Endodermal cell (in vitro differentiated cells): ENCODE measurements around the gene AQP12B. TPM values are rescaled to one million over a fixed set of nuclear protein-coding genes. Genes with fewer than 3 reads are reported as not detected.
"Not testable (repeated sequence)": the region's sequence is repeated elsewhere in the genome, so short reads cannot be mapped to it uniquely, and the experiment has no call there.

Experiments
- DNase-seq: peaks from one replicate; pipeline ENCODE4 v3.0.0-alpha.2; 2017
- H3K27ac ChIP-seq: 2 replicates; pipeline ENCODE4 v1.5.1; 2013; ENCODE audit warnings: mild to moderate bottlenecking, low read depth, low read length, moderate library complexity
- H3K27me3 ChIP-seq: 2 replicates; pipeline ENCODE4 v1.6.1; 2013; ENCODE audit warnings: mild to moderate bottlenecking, low read length, moderate library complexity; ENCODE audit not compliant: insufficient read depth, control insufficient read depth, poor library complexity, severe bottlenecking
- H3K36me3 ChIP-seq: 2 replicates; pipeline ENCODE4 v1.7.0; 2013; ENCODE audit warnings: mild to moderate bottlenecking, low read length, moderate library complexity; ENCODE audit not compliant: control insufficient read depth, insufficient read depth
- H3K4me1 ChIP-seq: one replicate; pipeline ENCODE4 v1.7.0; 2013; ENCODE audit warnings: low read length; ENCODE audit not compliant: control insufficient read depth, insufficient read depth
- H3K4me3 ChIP-seq: 2 replicates; pipeline ENCODE4 v1.5.1; 2013; ENCODE audit warnings: mild to moderate bottlenecking, low read length, moderate library complexity
- H3K9ac ChIP-seq: 2 replicates; pipeline ENCODE4 v1.6.1; 2013; ENCODE audit warnings: mild to moderate bottlenecking, low read length, moderate library complexity; ENCODE audit not compliant: poor library complexity, severe bottlenecking; ENCODE audit errors: extremely low read depth
- H3K9me3 ChIP-seq: 2 replicates; pipeline ENCODE4 v1.6.1; 2013; ENCODE audit warnings: mild to moderate bottlenecking, low read length, moderate library complexity; ENCODE audit not compliant: control insufficient read depth
- H3K27ac Mint-ChIP-seq: 2 replicates; pipeline ENCODE4 v1.8.0; 2020; ENCODE audit warnings: mixed read lengths
- H3K27me3 Mint-ChIP-seq: 2 replicates; pipeline ENCODE4 v1.8.0; 2021; ENCODE audit warnings: mild to moderate bottlenecking, mixed read lengths; ENCODE audit not compliant: insufficient read depth
- H3K36me3 Mint-ChIP-seq: 2 replicates; pipeline ENCODE4 v1.8.0; 2020; ENCODE audit warnings: low read depth, mixed read lengths
- H3K4me1 Mint-ChIP-seq: 2 replicates; pipeline ENCODE4 v1.8.0; 2020; ENCODE audit warnings: mixed read lengths
- H3K4me3 Mint-ChIP-seq: 2 replicates; pipeline ENCODE4 v1.8.0; 2020; ENCODE audit warnings: mild to moderate bottlenecking, moderate library complexity, mixed read lengths
- H3K9me3 Mint-ChIP-seq: 2 replicates; pipeline ENCODE4 v1.8.0; 2020; ENCODE audit warnings: mild to moderate bottlenecking, mixed read lengths
- WGBS, 2 experiments: methylation state at CpG; one replicate each; pipeline versions ENCODE4 v1.1.5 to v1.1.7; 2013; ENCODE audit warnings: missing lambda C conversion rate in 2 of 2, mixed read lengths in 1 of 2; ENCODE audit not compliant: insufficient coverage in 1 of 2, insufficient read length in 1 of 2; 5-methylcytosine and 5-hydroxymethylcytosine counted together
- long read RNA-seq, 4 experiments: library from polyadenylated mRNA in 2 of 4; library from RNA in 1 of 4; library from capped mRNA in 1 of 4; stranded (forward) in 3 of 4; unstranded in 1 of 4; transcript quantifications; one replicate each; pipeline ENCODE4 v2.0.0, GENCODE V29; 2020 to 2021; ENCODE audit warnings: inconsistent platforms in 1 of 4
- polyA plus RNA-seq, 2 experiments: library from polyadenylated mRNA; stranded (reverse); fragments of 50-300 nt; gene quantifications; one replicate each; pipeline ENCODE4 v1.2.3, GENCODE V29; 2013
- total RNA-seq, 2 donors: library from RNA; stranded (reverse); fragmentation: NEBNext Ultra II Directional in 1 of 2; extraction: Animal tissue kit (Norgen Biotek cat#: 25700) in 1 of 2; gene quantifications; 2 replicates in 1 of 2; 3 replicates in 1 of 2; pipeline ENCODE4 v1.2.1, GENCODE V29; 2021
- TF ChIP-seq, protein P1 (sequence below): fragments of 200-600 bp; sonication (generic); conservative IDR thresholded peaks from 2 replicates; pipeline ENCODE4 v1.5.0; 2021; ENCODE audit warnings: antibody characterized with exemption, mild to moderate bottlenecking

The AQP12B gene, protein sequence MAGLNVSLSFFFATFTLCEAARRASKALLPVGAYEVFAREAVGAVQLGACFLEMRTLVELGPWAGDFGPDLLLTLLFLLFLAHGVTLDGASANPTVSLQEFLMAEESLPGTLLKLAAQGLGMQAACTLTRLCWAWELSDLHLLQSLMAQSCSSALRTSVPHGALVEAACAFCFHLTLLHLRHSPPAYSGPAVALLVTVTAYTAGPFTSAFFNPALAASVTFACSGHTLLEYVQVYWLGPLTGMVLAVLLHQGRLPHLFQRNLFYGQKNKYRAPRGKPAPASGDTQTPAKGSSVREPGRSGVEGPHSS
- total RNA-seq: not detected
- polyA plus RNA-seq (2013, experiment 1 of 2): not detected
- not detected for polyA plus RNA-seq (2013, experiment 2 of 2)
- long read RNA-seq, experiment 1: 0 reads
- long read RNA-seq, experiment 2: 0 reads
- long read RNA-seq, experiment 3: 0 reads
- long read RNA-seq, experiment 4: 0 reads

DNA sequence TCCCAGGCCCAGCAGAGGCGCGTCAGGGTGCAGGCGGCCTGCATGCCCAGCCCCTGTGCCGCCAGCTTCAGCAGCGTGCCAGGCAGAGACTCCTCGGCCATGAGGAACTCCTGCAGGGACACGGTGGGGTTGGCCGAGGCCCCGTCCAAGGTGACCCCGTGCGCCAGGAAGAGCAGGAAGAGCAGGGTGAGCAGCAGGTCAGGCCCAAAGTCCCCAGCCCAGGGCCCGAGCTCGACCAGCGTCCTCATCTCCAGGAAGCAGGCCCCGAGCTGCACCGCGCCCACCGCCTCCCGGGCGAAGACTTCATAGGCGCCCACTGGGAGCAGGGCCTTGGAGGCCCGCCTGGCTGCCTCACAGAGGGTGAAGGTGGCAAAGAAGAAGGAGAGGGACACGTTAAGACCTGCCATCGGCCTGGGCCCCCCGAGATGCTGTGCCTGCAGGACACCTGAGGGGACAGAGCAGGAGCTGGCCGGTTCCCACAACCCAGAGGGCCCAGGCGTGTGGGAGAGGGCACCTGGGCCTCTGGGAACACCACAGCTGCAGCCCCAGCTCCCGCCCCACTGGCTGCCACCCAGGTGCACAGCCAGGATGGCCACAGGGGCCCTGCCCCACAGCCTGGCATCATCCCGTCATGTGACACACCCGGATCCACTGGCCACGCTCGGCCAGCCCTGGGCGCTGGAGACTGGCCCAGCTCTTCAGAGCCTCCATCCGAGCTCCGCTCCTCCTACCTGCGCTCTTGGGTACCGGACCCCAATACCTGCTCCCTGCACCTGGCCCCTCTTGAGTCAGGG lies at the start of gene AQP12B:
Gene AQP12B (minus strand): TSS at position 455 of the 794 bp plus-strand sequence. CDS start 48 bp downstream, at position 407.
- H3K27me3 Mint-ChIP-seq, H3K9me3 Mint-ChIP-seq: not testable (repeated sequence)

DNA sequence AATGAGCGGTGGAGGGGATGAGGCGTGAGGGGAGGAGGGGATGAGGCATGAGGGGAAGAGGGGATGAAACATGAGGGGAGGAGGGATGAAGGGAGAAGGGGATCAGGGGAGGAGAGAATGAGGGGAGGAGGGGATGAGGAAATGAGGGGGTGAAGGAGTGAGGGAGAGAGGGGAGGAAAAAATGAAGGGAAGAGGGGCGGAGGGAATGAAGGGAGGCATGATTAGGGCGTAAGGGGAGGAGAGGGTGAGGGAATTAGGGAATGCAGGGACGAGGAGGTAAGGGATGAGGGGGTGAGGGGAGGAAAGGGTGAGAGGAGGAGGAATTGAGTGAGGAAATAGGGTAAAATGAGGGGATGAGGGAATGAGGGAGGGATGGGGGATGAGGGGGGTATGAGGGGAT lies 49.5 kb upstream of the AQP12B start:
- Mint-ChIP-seq H3K36me3 (no peaks in the 10 kb centered on the region), H3K27me3 (no peaks in the 10 kb centered on the region), H3K4me3 (no peak overlapping the region), H3K4me1 (no peaks in the 10 kb centered on the region), H3K27ac (no peak overlapping the region), H3K9me3 (no peaks in the 10 kb centered on the region)
- DNase-seq: no peak
- Histone ChIP-seq H3K27ac (no peak overlapping the region), H3K27me3 (no peaks in the 10 kb centered on the region), H3K36me3 (no peaks in the 10 kb centered on the region), H3K4me1 (no peaks in the 10 kb centered on the region), H3K4me3 (no peak overlapping the region), H3K9me3 (no peaks in the 10 kb centered on the region), H3K9ac (no peak overlapping the region)
- TF ChIP-seq, protein P1, sequence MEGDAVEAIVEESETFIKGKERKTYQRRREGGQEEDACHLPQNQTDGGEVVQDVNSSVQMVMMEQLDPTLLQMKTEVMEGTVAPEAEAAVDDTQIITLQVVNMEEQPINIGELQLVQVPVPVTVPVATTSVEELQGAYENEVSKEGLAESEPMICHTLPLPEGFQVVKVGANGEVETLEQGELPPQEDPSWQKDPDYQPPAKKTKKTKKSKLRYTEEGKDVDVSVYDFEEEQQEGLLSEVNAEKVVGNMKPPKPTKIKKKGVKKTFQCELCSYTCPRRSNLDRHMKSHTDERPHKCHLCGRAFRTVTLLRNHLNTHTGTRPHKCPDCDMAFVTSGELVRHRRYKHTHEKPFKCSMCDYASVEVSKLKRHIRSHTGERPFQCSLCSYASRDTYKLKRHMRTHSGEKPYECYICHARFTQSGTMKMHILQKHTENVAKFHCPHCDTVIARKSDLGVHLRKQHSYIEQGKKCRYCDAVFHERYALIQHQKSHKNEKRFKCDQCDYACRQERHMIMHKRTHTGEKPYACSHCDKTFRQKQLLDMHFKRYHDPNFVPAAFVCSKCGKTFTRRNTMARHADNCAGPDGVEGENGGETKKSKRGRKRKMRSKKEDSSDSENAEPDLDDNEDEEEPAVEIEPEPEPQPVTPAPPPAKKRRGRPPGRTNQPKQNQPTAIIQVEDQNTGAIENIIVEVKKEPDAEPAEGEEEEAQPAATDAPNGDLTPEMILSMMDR: no peak
- WGBS, 2 experiments: 92% methylated on average over 5 of the region's 5 CpGs

More for the DNA sequence above, at the start of gene AQP12B:
- DNase-seq: peak; percentile 41
- not testable (repeated sequence) for H3K27me3 ChIP-seq, H3K9me3 ChIP-seq, H3K4me3 Mint-ChIP-seq, H3K4me3 ChIP-seq, H3K36me3 Mint-ChIP-seq, H3K27ac ChIP-seq, H3K27ac Mint-ChIP-seq, H3K9ac ChIP-seq, H3K36me3 ChIP-seq, H3K4me1 ChIP-seq, H3K4me1 Mint-ChIP-seq
- WGBS, 2 experiments: 89% methylated on average over 9 to 24 of the region's 37 CpGs

DNA sequence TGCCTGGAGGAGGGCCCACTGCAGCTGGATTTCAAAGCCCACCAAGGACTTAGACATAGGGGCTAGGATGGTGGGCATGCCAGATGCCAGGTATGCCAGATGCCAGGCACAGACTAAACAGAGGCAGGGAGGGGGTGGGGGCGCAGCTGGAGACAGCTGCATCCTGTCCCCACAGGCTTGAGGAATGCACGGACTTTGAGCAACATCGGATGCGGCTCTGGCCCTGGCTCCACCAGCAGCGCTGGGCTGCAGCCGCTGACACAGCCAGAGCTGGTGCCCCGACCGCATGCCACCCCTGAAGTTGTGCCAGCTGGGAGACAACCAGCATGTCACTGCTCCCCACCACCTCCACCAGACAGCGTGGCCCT lies 48.5 kb upstream of the AQP12B start:
- Histone ChIP-seq H3K4me3 (no peak overlapping the region), H3K27ac (no peak overlapping the region), H3K36me3 (peaks cover 6% of the 10 kb centered on the region), H3K27me3 (no peaks in the 10 kb centered on the region), H3K9me3 (no peaks in the 10 kb centered on the region), H3K9ac (no peak overlapping the region), H3K4me1 (no peaks in the 10 kb centered on the region)
- no peak overlapping the region for H3K27ac Mint-ChIP-seq
- H3K4me1 Mint-ChIP-seq: no peaks in the 10 kb centered on the region
- WGBS, 2 experiments: 94 to 96% methylated on average over 4 to 9 of the region's 9 CpGs
- no peak for DNase-seq
- TF ChIP-seq, protein P1: no peak
- H3K27me3 Mint-ChIP-seq: no peaks in the 10 kb centered on the region
- no peaks in the 10 kb centered on the region for H3K9me3 Mint-ChIP-seq
- no peak overlapping the region for H3K4me3 Mint-ChIP-seq
- H3K36me3 Mint-ChIP-seq: no peaks in the 10 kb centered on the region
